MM.1S (cell line): ENCODE results near the gene BCAT1.
"Not testable (repeated sequence)": the region's sequence is repeated elsewhere in the genome, so short reads cannot be mapped to it uniquely, and the experiment has no call there.

Experiments used
- DNase-seq: peaks from one replicate; pipeline ENCODE4 v3.0.0-alpha.2; 2015
- H2AFZ ChIP-seq: fragments of 300-600 bp; sonication (generic); 2 replicates; pipeline ENCODE4 v1.6.0; 2016; ENCODE audit warnings: antibody characterized with exemption, low read length
- H3F3A ChIP-seq: fragments of 300-600 bp; sonication (generic); 2 replicates; pipeline ENCODE4 v1.6.1; 2016; ENCODE audit warnings: mild to moderate bottlenecking, antibody characterized with exemption, low read length, moderate library complexity, mixed read lengths; ENCODE audit not compliant: insufficient read depth
- H3K27ac ChIP-seq: fragments of 300-600 bp; sonication (generic); 2 replicates; pipeline ENCODE4 v1.5.1; 2016; ENCODE audit warnings: mild to moderate bottlenecking, low read length
- H3K27me3 ChIP-seq: fragments of 300-600 bp; sonication (generic); replicated peaks from 2 replicates; pipeline ENCODE4 v1.6.0; 2016; ENCODE audit warnings: low read length; ENCODE audit not compliant: insufficient read depth
- H3K36me3 ChIP-seq: fragments of 300-600 bp; sonication (generic); replicated peaks from 2 replicates; pipeline ENCODE4 v1.6.1; 2016; ENCODE audit warnings: mild to moderate bottlenecking, low read length, mixed read lengths; ENCODE audit not compliant: insufficient read depth
- H3K4me1 ChIP-seq: fragments of 300-600 bp; sonication (generic); 2 replicates; pipeline ENCODE4 v1.6.1; 2016; ENCODE audit warnings: low read length, mixed read lengths
- H3K4me2 ChIP-seq: fragments of 300-600 bp; sonication (generic); 2 replicates; pipeline ENCODE4 v1.6.0; 2016; ENCODE audit warnings: low read depth, low read length
- H3K4me3 ChIP-seq: fragments of 300-600 bp; sonication (generic); 2 replicates; pipeline ENCODE4 v1.5.1; 2016; ENCODE audit warnings: low read length, mixed read lengths
- H3K79me2 ChIP-seq: fragments of 300-600 bp; sonication (generic); 2 replicates; pipeline ENCODE4 v1.6.1; 2016; ENCODE audit warnings: mixed run types, low read length, mixed read lengths
- H3K9ac ChIP-seq: fragments of 300-600 bp; sonication (generic); 2 replicates; pipeline ENCODE4 v1.6.1; 2016; ENCODE audit warnings: low read length, mixed read lengths
- H3K9me2 ChIP-seq: fragments of 300-600 bp; sonication (generic); replicated peaks from 2 replicates; pipeline ENCODE4 v1.6.1; 2016; ENCODE audit warnings: mild to moderate bottlenecking, low read length, mixed read lengths; ENCODE audit not compliant: insufficient read depth
- H3K9me3 ChIP-seq: fragments of 300-600 bp; sonication (generic); replicated peaks from 2 replicates; pipeline ENCODE4 v1.6.1; 2016; ENCODE audit warnings: mild to moderate bottlenecking, low read length, mixed read lengths; ENCODE audit not compliant: insufficient read depth
- H4K20me1 ChIP-seq: fragments of 300-600 bp; sonication (generic); 2 replicates; pipeline ENCODE4 v1.6.1; 2016; ENCODE audit warnings: mild to moderate bottlenecking, low read length, moderate library complexity, mixed read lengths; ENCODE audit not compliant: insufficient read depth
- CTCF ChIP-seq: fragments of 300-600 bp; sonication (generic); IDR thresholded peaks from 2 replicates; pipeline ENCODE4 v1.5.1; 2016; ENCODE audit warnings: antibody characterized with exemption, low read length, mixed read lengths
- EZH2 ChIP-seq: fragments of 300-600 bp; sonication (generic); optimal IDR thresholded peaks from 2 replicates; pipeline ENCODE3; 2017; ENCODE audit warnings: low read depth, mild to moderate bottlenecking, antibody characterized with exemption, low read length, mixed read lengths
- EZH2phosphoT487 ChIP-seq: fragments of 300-600 bp; sonication (generic); IDR thresholded peaks from 2 replicates; pipeline ENCODE4 v1.6.1; 2018; ENCODE audit warnings: antibody characterized with exemption, low read length

Gene BCAT1

GRCh38 chr12:24929953-24930352, 18.9 kb downstream of the BCAT1 start:
- H3K27me3 ChIP-seq, result no peaks in the 10 kb centered on the region
- no peak overlapping the region for H3K4me2 ChIP-seq
- H3K36me3 ChIP-seq, result no peaks in the 10 kb centered on the region
- no peak for TF ChIP-seq CTCF
- no peak for TF ChIP-seq EZH2
- no peak for TF ChIP-seq EZH2phosphoT487
- H4K20me1 ChIP-seq, result no peaks in the 10 kb centered on the region
- no peaks in the 10 kb centered on the region for H3K4me1 ChIP-seq
- no peaks in the 10 kb centered on the region for H3F3A ChIP-seq
- no peak overlapping the region for H3K4me3 ChIP-seq
- H3K9ac ChIP-seq, result no peak overlapping the region
- H3K79me2 ChIP-seq, result no peaks in the 10 kb centered on the region
- no peak for DNase-seq
- H3K9me2 ChIP-seq, result no peaks in the 10 kb centered on the region
- H3K9me3 ChIP-seq, result no peaks in the 10 kb centered on the region
- no peak overlapping the region for H3K27ac ChIP-seq
- H2AFZ ChIP-seq, result no peak overlapping the region

GRCh38 chr12:24928533-24929306, 20.2 kb downstream of the BCAT1 start:
- H3K27me3 ChIP-seq, H3K27ac ChIP-seq, H3K4me2 ChIP-seq: not testable (repeated sequence)

GRCh38 chr12:24928131-24928530, 20.8 kb downstream of the BCAT1 start:
- Histone ChIP-seq H3F3A (no peaks in the 10 kb centered on the region), H3K9me3 (no peaks in the 10 kb centered on the region), H3K9ac (no peak overlapping the region), H3K79me2 (no peaks in the 10 kb centered on the region), H3K4me1 (no peaks in the 10 kb centered on the region), H3K4me3 (no peak overlapping the region), H3K27ac (no peak overlapping the region), H3K27me3 (no peaks in the 10 kb centered on the region), H3K36me3 (no peaks in the 10 kb centered on the region), H4K20me1 (no peaks in the 10 kb centered on the region), H2AFZ (no peak overlapping the region), H3K9me2 (no peaks in the 10 kb centered on the region), H3K4me2 (no peak overlapping the region)
- TF ChIP-seq CTCF, result no peak
- TF ChIP-seq EZH2phosphoT487, result no peak
- no peak for TF ChIP-seq EZH2
- no peak for DNase-seq

More at GRCh38 chr12:24928533-24929306, 20.2 kb downstream of the BCAT1 start:
- not testable (repeated sequence) for H3K36me3 ChIP-seq, H4K20me1 ChIP-seq, H3K4me1 ChIP-seq, H3F3A ChIP-seq, H3K79me2 ChIP-seq, H3K9ac ChIP-seq, DNase-seq, H3K4me3 ChIP-seq, H2AFZ ChIP-seq, H3K9me3 ChIP-seq, H3K9me2 ChIP-seq

- not testable (repeated sequence) for H4K20me1 ChIP-seq, H3K9ac ChIP-seq, H3F3A ChIP-seq, H3K9me2 ChIP-seq, H3K9me3 ChIP-seq, H3K4me2 ChIP-seq, H3K79me2 ChIP-seq, H3K27me3 ChIP-seq, DNase-seq, H3K27ac ChIP-seq, H3K4me1 ChIP-seq, H3K4me3 ChIP-seq, H2AFZ ChIP-seq, H3K36me3 ChIP-seq
Observed at GRCh38 chr12:24926080-24926479, 22.8 kb downstream of the BCAT1 start.
